GM12878 (cell line): Measurements from ENCODE around the gene PRR16. TPM values are rescaled to one million over a fixed set of nuclear protein-coding genes. Genes with fewer than 3 reads are reported as not detected.

ENCODE experiments used
- polyA plus RNA-seq, 11 experiments: library from polyadenylated mRNA; depleted of rRNA in 4 of 11; unstranded in 6 of 11; stranded (reverse) in 5 of 11; fragments of >200 nt; fragmentation: Nextera tagmentation in 4 of 11; fragmentation: Illumina TruSeq in 1 of 11; extraction: Ambion mirVana in 4 of 11; extraction: Trizol in 1 of 11; gene quantifications; 1 replicate in 1 of 11; 2 replicates in 10 of 11; pipeline versions ENCODE4 v1.2.1 to v1.2.3, GENCODE V29; 2011 to 2016; ENCODE audit warnings: inconsistent platforms in 2 of 11, missing spikeins in 2 of 11, low read depth in 1 of 11
- small RNA-seq: library from RNA; depleted of rRNA; stranded (forward); fragments of <200 nt; gene quantifications from one replicate; pipeline ENCODE3, GENCODE V24; 2014
- total RNA-seq, 4 experiments: library from RNA; depleted of rRNA in 3 of 4; stranded (reverse); fragments of >200 nt in 3 of 4; fragmentation: Illumina TruSeq in 1 of 4; extraction: Trizol in 1 of 4; gene quantifications; 2 replicates each; pipeline versions ENCODE4 v1.2.1 to v1.2.3, GENCODE V29; 2013 to 2021

PRR16 gene
- total and polyA plus RNA-seq, 10 of the 15 experiments (the other 5 are each of a cell fraction or from before 2014, with no cell fraction given), result not detected

Small RNA genes within 50 kb of the gene (small RNA-seq; reads per million reads assigned to genes)
- gene PRELID3BP8 (not detected), gene RNU4-69P (not detected)
